Activated CD4-positive, CD25-positive, alpha-beta regulatory T cell treated with anti-CD3 and anti-CD28 coated beads, Interleukin-2, amount 50 U/mL, for 16 hours (primary cell): Measurements from ENCODE around the gene PSMD8.
"Not testable (repeated sequence)": the region's sequence is repeated elsewhere in the genome, so short reads cannot be mapped to it uniquely, and the experiment has no call there.

Experiments used
- DNase-seq: peaks from one replicate; pipeline ENCODE4 v3.0.0-alpha.2; 2020; ENCODE audit warnings: low read depth, low spot score

PSMD8 gene

GRCh38 chr19:38361633-38362075 lies 12.7 kb upstream of the PSMD8 start:
- DNase-seq, result peak; percentile 9

- peak; percentile 39 for DNase-seq
Observed at GRCh38 chr19:38362076-38362945, 12.1 kb upstream of the PSMD8 start.

GRCh38 chr19:38362946-38363688 lies 11.3 kb upstream of the PSMD8 start:
- DNase-seq, result not testable (repeated sequence)

- DNase-seq, result no peak
Observed at GRCh38 chr19:38367041-38367440, 7.3 kb upstream of the PSMD8 start.

GRCh38 chr19:38369584-38369983 lies 4.8 kb upstream of the PSMD8 start:
- DNase-seq, result no peak

DNA sequence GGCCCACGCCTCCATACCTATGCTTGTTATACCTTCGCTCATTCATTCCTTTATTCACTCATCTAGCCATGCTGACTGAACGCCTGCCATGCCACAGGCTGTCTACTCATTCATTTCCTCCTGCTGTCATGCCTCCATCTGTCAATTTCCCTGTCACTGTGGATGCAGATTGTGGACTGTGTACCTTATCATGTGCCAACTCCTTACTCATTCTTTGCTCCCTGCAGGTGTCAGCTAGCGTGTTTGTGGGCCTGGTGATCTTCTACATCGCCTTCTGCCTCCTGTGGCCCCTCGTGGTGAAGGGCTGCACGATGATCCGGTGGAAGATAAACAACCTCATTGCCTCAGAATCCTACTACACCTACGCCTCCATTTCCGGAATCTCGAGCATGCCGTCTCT lies 4.1 kb upstream of the PSMD8 start:
- no peak for DNase-seq

GRCh38 chr19:38371081-38371480 lies 3.3 kb upstream of the PSMD8 start:
- no peak for DNase-seq

DNA sequence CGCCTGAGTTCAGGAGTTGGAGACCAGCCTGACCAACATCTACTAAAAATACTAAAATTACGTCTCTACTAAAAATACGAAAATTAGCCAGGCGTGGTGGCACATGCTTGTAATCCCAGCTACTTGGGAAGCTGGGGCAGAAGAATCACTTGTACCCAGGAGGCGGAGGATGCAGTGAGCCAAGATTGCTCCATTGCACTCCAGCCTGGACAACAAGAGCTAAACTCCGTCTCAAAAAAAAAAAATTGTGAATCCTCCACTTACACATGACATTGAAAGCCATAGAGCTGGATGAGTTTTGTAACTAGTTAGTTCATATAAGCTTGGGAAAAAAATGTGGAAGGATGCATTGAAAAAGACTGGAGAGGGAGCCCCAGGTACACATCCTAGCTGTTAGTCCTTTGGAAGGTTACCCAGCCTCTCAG lies 452 bp upstream of the PSMD8 start:
- DNase-seq, result no peak

DNA sequence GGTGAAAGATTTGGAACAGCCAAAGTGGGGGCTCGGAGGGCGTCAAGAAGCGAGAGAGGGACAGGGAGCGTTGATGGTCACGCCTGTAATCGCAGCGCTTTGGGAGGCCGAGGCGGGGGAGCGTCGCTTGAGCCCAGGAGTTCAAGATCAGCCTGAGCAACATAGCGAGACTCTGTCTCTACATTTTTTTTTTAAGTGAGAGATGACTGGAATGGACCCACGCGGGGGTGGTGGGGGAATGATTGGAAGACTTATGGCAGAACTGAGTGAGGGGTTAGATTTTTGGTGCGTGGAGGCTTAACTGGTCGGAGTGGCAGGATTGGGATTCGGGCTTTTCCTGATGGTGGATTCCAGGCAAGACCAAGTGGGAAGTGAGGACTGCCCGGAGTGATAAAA lies 725 bp downstream of the PSMD8 start:
- no peak for DNase-seq

DNA sequence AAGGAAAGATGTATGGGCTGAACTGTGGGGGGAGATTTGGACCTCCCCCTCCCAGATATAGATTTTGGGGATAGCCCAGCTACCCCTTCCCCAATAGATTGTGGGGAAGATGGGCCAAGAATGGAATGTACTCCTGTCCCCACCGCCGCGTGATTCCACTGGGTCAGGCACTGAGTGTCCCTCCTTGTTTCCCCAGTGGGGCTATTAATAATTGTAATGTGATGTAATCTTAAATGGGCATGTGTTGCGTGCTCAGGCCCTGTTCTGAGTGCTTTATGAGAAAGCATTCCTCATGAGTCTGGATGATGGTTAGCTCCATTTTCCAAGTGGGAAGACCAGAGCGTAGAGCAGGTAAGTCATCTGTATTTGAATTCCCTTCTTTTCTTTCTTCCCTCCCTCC lies 1.4 kb downstream of the PSMD8 start:
- no peak for DNase-seq

GRCh38 chr19:38376576-38376975 lies 2.2 kb downstream of the PSMD8 start:
- DNase-seq, result no peak

DNA sequence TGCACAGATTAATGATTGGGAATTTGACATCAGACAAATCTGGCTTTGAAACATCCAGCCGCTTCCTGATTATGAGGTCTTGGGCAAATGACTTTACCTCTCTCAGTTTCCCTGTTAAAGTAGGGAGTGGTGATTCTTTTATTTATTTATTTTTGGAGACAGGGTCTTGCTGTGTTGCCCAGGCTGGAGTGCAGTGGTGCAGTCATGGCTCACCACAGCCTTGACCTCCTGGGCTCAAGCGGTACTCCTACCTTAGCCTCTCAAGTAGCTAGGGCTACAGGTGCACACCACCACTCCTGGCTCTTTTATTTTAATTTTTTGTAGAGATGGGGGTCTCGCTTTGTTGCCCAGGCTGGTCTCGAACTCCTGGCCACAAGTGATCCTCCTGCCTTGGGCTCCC lies 2.7 kb downstream of the PSMD8 start:
- DNase-seq, result no peak

DNA sequence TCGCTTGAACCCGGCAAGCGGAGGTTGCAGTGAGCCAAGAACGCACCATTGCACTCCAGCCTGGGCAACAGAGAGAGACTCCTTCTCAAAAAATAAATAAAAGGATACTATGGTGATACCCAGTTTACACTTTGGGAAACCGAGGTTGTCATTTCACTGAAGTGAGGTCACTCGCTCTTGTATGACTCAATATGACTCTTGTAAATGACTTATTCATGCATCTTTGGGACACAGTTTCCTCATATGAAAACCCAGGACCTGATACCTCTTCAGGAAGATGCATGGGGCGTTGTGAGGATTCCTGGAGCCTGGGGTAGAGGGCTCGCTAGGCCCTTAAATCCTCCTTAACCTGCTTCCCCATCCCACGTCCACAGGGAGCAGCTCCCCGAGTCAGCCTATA lies 4.5 kb downstream of the PSMD8 start:
- DNase-seq, result no peak

GRCh38 chr19:38381138-38381537 lies 6.8 kb downstream of the PSMD8 start:
- no peak for DNase-seq

- no peak for DNase-seq
Observed at GRCh38 chr19:38383184-38383583, 8.8 kb downstream of the PSMD8 start.

DNA sequence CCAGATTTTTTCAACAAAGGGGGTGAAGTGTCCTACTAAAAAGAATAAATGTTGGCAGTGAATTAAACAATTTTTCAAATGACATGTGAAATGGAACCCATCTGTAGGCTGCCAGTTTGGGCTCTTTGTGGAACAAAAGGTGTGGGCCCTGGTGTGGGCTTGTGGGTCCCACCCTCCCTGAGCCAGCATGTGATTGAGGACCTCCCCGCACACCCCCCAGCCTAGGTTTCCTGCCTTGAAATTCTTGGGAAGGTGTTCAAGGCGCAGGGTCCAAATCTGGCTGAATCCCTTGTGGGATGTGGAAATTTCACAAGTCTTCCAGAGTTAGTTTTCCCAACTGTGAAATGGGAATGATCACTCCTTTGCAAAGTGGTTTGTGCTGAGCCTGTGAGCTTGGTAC lies 9.4 kb downstream of the PSMD8 start:
- DNase-seq, result no peak

- DNase-seq, result no peak
Observed at GRCh38 chr19:38384209-38385027, 10.0 kb downstream of the PSMD8 start.

DNA sequence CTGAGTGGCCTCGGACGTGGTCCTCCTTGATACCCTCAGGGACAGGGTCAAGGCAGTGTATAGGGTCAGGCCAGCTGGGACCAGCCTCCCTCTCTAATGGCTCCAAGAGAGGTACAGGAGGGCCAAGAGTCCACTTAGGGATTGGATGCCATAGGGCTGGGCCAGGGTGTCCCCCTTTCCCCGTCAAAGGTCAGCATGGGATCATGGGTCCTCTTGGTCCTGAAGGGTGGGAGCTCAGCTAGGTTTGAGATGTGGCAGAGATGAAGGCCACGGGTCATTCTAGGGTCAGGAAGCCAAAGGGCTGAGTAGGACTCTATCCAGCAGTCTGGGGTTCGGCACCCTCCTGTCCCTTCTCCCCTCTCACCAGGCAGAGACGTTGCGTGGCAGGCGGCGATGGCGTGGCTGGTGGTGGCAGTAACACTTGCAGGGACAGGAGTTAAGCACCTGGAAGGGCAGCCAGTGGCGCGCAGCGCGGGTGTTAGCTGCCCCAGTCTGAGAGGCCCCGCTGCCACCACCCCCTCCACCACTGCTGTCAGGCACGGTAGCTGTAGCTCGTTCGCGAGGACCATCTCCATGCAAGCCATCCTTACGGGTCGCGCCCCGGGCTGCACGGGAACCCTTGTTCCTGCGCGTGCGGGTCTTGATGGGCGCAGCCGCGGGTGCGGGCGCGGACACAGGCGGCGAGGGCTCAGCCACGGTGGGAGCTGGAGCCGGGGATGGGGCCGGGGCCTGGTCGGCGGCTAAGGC lies 10.9 kb downstream of the PSMD8 start:
- no peak for DNase-seq

- DNase-seq, result no peak
Observed at GRCh38 chr19:38385804-38386257, 11.5 kb downstream of the PSMD8 start.

DNA sequence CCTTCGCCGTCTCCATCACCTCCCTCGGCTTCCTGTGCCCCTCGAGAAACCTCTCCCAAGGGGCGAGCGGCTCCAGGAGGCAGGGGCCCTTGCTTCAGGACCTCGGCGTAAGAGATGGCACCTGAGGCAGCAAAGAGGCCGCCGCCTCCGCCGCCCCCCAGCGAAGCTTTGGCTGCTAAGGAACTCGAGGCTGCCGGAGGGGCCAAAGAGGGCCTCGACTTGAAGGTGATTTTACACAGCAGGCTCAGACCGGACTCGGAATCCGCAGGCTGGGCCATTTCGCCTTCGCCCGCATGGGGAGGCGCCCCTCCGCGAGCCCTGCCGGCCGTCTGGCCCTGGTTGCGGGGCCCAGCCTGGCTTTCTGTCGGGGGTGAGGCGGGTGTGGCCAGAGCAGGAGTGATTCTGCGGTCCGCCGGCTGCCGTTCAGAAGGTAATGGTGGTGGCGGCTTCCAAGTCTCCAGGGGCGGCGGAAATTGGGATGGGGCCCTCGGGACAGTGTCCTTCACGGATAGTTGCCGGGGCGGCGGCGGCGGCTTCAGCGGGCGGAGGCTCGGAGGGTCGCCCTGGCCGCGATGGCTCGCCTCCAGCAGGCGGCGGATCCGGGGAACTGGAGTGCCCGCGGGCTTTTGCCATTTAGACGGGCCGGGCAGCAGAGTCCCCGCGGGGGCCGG lies 12.1 kb downstream of the PSMD8 start:
- DNase-seq, result no peak
